Endothelial cell (in vitro differentiated cells): Measurements from ENCODE around the gene FAM81A. TPM values are rescaled to one million over a fixed set of nuclear protein-coding genes. Genes with fewer than 3 reads are reported as not detected.
"Not testable (repeated sequence)": the region's sequence is repeated elsewhere in the genome, so short reads cannot be mapped to it uniquely, and the experiment has no call there.

ENCODE experiments used
- DNase-seq: peaks from one replicate; pipeline ENCODE4 v3.0.0; 2021; ENCODE audit warnings: low spot score
- H3K27ac Mint-ChIP-seq: one replicate; pipeline ENCODE4 v1.8.0; 2021; ENCODE audit warnings: mixed read lengths, inconsistent platforms; ENCODE audit not compliant: unreplicated experiment
- H3K27me3 Mint-ChIP-seq: one replicate; pipeline ENCODE4 v1.8.0; 2021; ENCODE audit warnings: mild to moderate bottlenecking, moderate library complexity, mixed read lengths, inconsistent platforms; ENCODE audit not compliant: unreplicated experiment
- H3K36me3 Mint-ChIP-seq: one replicate; pipeline ENCODE4 v1.8.0; 2021; ENCODE audit warnings: mild to moderate bottlenecking, low read depth, mixed read lengths, inconsistent platforms; ENCODE audit not compliant: unreplicated experiment
- H3K4me1 Mint-ChIP-seq: one replicate; pipeline ENCODE4 v1.8.0; 2021; ENCODE audit warnings: mild to moderate bottlenecking, mixed read lengths, inconsistent platforms; ENCODE audit not compliant: unreplicated experiment
- H3K4me3 Mint-ChIP-seq: one replicate; pipeline ENCODE4 v1.8.0; 2021; ENCODE audit warnings: mild to moderate bottlenecking, mixed read lengths, inconsistent platforms; ENCODE audit not compliant: unreplicated experiment
- H3K9me3 Mint-ChIP-seq: one replicate; pipeline ENCODE4 v1.8.0; 2021; ENCODE audit warnings: mixed read lengths, inconsistent platforms; ENCODE audit not compliant: unreplicated experiment
- total RNA-seq: library from RNA; stranded (reverse); fragmentation: NEBNext Ultra II Directional; extraction: Animal tissue kit (Norgen Biotek cat#: 25700); gene quantifications from one replicate; pipeline ENCODE4 v1.2.1, GENCODE V29; 2021; ENCODE audit not compliant: unreplicated experiment
- TF ChIP-seq, protein P1 (sequence below): fragments of 200-600 bp; sonication (generic); IDR thresholded peaks from one replicate; pipeline ENCODE4 v1.5.0; 2021; ENCODE audit warnings: antibody characterized with exemption; ENCODE audit not compliant: unreplicated experiment

Gene FAM81A
- total RNA-seq, 1 donor from 2014 or later, result 0.23 TPM

DNA sequence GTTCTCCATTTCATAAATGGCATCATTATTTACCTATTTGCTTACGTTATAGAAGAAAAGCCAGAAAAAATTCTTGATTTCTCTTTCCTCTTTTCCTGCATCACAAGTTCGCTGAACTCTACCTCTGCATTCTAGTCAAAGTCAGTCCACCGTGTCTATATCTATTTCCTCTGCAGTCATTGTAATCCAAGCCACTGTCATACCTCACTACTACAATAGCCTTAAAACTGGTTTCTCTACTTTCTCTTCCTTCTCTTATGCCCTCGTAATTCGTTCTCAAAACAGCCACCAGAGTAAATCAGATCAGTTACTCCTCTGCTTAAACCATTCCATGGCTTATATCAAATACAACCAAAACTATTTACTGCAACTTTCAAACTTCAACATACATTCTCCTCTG is 13.4 kb upstream of the FAM81A start:
- Mint-ChIP-seq H3K27me3 (peaks cover 2% of the 10 kb centered on the region), H3K36me3 (no peaks in the 10 kb centered on the region), H3K9me3 (no peaks in the 10 kb centered on the region), H3K4me1 (no peaks in the 10 kb centered on the region), H3K4me3 (no peak overlapping the region), H3K27ac (no peak overlapping the region)
- no peak for DNase-seq
- TF ChIP-seq, protein P1, sequence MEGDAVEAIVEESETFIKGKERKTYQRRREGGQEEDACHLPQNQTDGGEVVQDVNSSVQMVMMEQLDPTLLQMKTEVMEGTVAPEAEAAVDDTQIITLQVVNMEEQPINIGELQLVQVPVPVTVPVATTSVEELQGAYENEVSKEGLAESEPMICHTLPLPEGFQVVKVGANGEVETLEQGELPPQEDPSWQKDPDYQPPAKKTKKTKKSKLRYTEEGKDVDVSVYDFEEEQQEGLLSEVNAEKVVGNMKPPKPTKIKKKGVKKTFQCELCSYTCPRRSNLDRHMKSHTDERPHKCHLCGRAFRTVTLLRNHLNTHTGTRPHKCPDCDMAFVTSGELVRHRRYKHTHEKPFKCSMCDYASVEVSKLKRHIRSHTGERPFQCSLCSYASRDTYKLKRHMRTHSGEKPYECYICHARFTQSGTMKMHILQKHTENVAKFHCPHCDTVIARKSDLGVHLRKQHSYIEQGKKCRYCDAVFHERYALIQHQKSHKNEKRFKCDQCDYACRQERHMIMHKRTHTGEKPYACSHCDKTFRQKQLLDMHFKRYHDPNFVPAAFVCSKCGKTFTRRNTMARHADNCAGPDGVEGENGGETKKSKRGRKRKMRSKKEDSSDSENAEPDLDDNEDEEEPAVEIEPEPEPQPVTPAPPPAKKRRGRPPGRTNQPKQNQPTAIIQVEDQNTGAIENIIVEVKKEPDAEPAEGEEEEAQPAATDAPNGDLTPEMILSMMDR, result no peak

DNA sequence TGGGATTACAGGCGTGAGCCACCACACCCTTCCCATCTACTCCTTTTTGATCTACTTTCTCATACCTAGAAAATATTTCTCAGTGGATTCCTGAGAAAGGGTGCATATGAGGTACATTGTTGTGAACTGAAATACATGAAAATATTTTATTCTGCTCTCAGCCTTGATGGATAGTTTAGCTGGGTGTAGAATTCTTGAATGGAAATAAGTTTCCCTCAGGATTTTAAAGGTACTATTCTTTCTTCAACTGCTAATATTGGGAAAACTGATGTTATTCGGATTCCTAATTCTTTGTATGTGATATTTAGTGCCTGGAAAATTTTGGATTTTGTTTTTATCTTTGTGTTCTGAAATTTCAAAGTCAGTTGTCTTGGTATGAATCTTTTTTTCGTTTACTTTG is 9.1 kb upstream of the FAM81A start:
- DNase-seq, H3K4me1 Mint-ChIP-seq, H3K27me3 Mint-ChIP-seq, H3K4me3 Mint-ChIP-seq, H3K36me3 Mint-ChIP-seq, H3K27ac Mint-ChIP-seq, H3K9me3 Mint-ChIP-seq: not testable (repeated sequence)

DNA sequence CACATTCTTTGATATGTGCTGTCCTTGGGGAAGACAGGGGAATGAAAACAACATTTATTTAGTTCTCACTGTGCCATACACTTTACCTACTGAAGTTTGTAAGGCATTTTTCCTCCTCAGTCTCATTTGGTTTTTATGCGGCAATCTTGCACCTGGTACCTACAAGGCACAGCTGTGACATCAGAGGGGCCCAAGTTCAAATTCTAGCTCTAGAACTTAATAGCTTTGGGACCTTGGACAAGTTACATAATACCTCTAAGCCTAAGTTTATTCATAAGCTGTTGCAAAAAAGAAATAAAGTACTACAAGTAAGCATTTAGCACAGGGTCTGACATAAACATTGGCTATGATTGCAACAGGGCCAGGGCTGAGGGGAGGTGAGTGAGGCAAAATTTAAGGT is 5.6 kb upstream of the FAM81A start:
- Mint-ChIP-seq H3K4me3 (no peak overlapping the region), H3K9me3 (no peaks in the 10 kb centered on the region), H3K27ac (no peak overlapping the region), H3K4me1 (peaks cover 3% of the 10 kb centered on the region), H3K27me3 (peaks cover 9% of the 10 kb centered on the region), H3K36me3 (no peaks in the 10 kb centered on the region)
- TF ChIP-seq, protein P1, result no peak
- no peak for DNase-seq

DNA sequence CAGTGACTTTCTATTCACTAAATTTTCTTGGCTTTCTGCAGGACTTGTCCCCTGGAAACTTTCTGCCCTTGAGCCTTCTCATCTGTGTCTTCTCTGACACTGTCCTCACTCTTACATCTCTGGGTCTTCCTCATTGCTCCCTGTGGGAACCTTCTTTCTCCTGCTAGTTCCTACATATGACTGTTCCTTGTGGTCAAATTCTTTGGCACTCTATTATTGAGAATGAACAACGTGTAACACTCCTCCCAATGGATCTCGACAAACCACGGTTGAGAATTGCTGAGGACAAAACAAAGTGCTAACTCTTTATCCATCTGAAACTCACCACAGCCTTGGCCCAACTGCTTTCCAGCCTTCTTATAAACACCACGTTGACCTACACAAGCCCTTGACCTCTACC is 3.5 kb upstream of the FAM81A start:
- Mint-ChIP-seq H3K4me3 (no peak overlapping the region), H3K27me3 (peaks cover 17% of the 10 kb centered on the region), H3K9me3 (no peaks in the 10 kb centered on the region), H3K4me1 (peaks cover 3% of the 10 kb centered on the region), H3K27ac (no peak overlapping the region), H3K36me3 (no peaks in the 10 kb centered on the region)
- TF ChIP-seq, protein P1, result no peak
- no peak for DNase-seq

DNA sequence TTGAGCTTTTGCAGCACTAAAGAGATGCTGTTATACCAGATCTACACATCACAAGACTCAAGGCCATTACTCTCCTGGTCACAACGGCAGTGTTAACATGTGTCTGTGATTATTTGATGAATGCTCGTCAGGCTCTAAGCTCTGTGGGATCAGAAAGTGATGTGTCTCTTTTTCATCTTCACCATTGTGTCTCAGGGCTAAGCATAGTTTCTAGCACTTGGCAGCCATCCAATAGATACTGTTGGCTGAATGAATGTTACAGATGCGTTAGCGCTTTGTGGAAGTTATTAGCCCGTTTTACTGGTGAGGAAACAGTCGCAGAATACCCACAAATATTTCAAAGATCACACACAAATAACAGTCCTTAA is 1.2 kb upstream of the FAM81A start:
- Mint-ChIP-seq H3K27me3 (peaks cover 21% of the 10 kb centered on the region), H3K36me3 (no peaks in the 10 kb centered on the region), H3K4me3 (peak overlapping the region; percentile 91), H3K4me1 (peaks cover 9% of the 10 kb centered on the region), H3K27ac (no peak overlapping the region), H3K9me3 (no peaks in the 10 kb centered on the region)
- TF ChIP-seq, protein P1, result no peak
- DNase-seq, result no peak
